ENCODE measurements around the gene TSPAN2.

- TF ChIP-seq, protein P1, sequence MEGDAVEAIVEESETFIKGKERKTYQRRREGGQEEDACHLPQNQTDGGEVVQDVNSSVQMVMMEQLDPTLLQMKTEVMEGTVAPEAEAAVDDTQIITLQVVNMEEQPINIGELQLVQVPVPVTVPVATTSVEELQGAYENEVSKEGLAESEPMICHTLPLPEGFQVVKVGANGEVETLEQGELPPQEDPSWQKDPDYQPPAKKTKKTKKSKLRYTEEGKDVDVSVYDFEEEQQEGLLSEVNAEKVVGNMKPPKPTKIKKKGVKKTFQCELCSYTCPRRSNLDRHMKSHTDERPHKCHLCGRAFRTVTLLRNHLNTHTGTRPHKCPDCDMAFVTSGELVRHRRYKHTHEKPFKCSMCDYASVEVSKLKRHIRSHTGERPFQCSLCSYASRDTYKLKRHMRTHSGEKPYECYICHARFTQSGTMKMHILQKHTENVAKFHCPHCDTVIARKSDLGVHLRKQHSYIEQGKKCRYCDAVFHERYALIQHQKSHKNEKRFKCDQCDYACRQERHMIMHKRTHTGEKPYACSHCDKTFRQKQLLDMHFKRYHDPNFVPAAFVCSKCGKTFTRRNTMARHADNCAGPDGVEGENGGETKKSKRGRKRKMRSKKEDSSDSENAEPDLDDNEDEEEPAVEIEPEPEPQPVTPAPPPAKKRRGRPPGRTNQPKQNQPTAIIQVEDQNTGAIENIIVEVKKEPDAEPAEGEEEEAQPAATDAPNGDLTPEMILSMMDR (IDR thresholded peaks at IDR 0.05): no peak
- no peak for TF ChIP-seq POLR2A (IDR thresholded peaks at IDR 0.05)
Measured at GRCh38 chr1:115118611-115119010, 29.3 kb upstream of the TSPAN2 start.

Data from body of pancreas (tissue), 4 donors.